Endothelial cell (in vitro differentiated cells): ENCODE measurements around the gene ANAPC5. TPM values are rescaled to one million over a fixed set of nuclear protein-coding genes. Genes with fewer than 3 reads are reported as not detected.
A peak's percentile ranks its signal among the peaks of the same experiment; 100 is the strongest.

Experiments used
- DNase-seq: peaks from one replicate; pipeline ENCODE4 v3.0.0; 2021; ENCODE audit warnings: low spot score
- H3K27ac Mint-ChIP-seq: one replicate; pipeline ENCODE4 v1.8.0; 2021; ENCODE audit warnings: mixed read lengths, inconsistent platforms; ENCODE audit not compliant: unreplicated experiment
- H3K27me3 Mint-ChIP-seq: one replicate; pipeline ENCODE4 v1.8.0; 2021; ENCODE audit warnings: mild to moderate bottlenecking, moderate library complexity, mixed read lengths, inconsistent platforms; ENCODE audit not compliant: unreplicated experiment
- H3K36me3 Mint-ChIP-seq: one replicate; pipeline ENCODE4 v1.8.0; 2021; ENCODE audit warnings: mild to moderate bottlenecking, low read depth, mixed read lengths, inconsistent platforms; ENCODE audit not compliant: unreplicated experiment
- H3K4me1 Mint-ChIP-seq: one replicate; pipeline ENCODE4 v1.8.0; 2021; ENCODE audit warnings: mild to moderate bottlenecking, mixed read lengths, inconsistent platforms; ENCODE audit not compliant: unreplicated experiment
- H3K4me3 Mint-ChIP-seq: one replicate; pipeline ENCODE4 v1.8.0; 2021; ENCODE audit warnings: mild to moderate bottlenecking, mixed read lengths, inconsistent platforms; ENCODE audit not compliant: unreplicated experiment
- H3K9me3 Mint-ChIP-seq: one replicate; pipeline ENCODE4 v1.8.0; 2021; ENCODE audit warnings: mixed read lengths, inconsistent platforms; ENCODE audit not compliant: unreplicated experiment
- CTCF ChIP-seq: fragments of 200-600 bp; sonication (generic); IDR thresholded peaks from one replicate; pipeline ENCODE4 v1.5.0; 2021; ENCODE audit warnings: antibody characterized with exemption; ENCODE audit not compliant: unreplicated experiment
- total RNA-seq: library from RNA; stranded (reverse); fragmentation: NEBNext Ultra II Directional; extraction: Animal tissue kit (Norgen Biotek cat#: 25700); gene quantifications from one replicate; pipeline ENCODE4 v1.2.1, GENCODE V29; 2021; ENCODE audit not compliant: unreplicated experiment

The ANAPC5 gene
- total RNA-seq, 1 donor from 2014 or later: 68.7 TPM

- DNase-seq: no peak
- peaks cover 21% of the 10 kb centered on the region for H3K36me3 Mint-ChIP-seq
- TF ChIP-seq CTCF: no peak
- no peak overlapping the region for H3K4me3 Mint-ChIP-seq
- H3K27me3 Mint-ChIP-seq: no peaks in the 10 kb centered on the region
- peaks cover 3% of the 10 kb centered on the region for H3K4me1 Mint-ChIP-seq
- no peaks in the 10 kb centered on the region for H3K9me3 Mint-ChIP-seq
- no peak overlapping the region for H3K27ac Mint-ChIP-seq
Observed at GRCh38 chr12:121346747-121347146, 5.5 kb downstream of the ANAPC5 start.

- Mint-ChIP-seq H3K27ac (peak overlapping the region; percentile 6), H3K4me3 (no peak overlapping the region), H3K36me3 (peaks cover 21% of the 10 kb centered on the region), H3K27me3 (no peaks in the 10 kb centered on the region), H3K4me1 (no peaks in the 10 kb centered on the region), H3K9me3 (no peaks in the 10 kb centered on the region)
- DNase-seq: no peak
- no peak for TF ChIP-seq CTCF
Observed at GRCh38 chr12:121345151-121345815, 6.9 kb downstream of the ANAPC5 start.

GRCh38 chr12:121344506-121344905 lies 7.7 kb downstream of the ANAPC5 start:
- Mint-ChIP-seq H3K27me3 (no peaks in the 10 kb centered on the region), H3K36me3 (peaks cover 21% of the 10 kb centered on the region), H3K9me3 (no peaks in the 10 kb centered on the region), H3K4me3 (no peak overlapping the region), H3K4me1 (no peaks in the 10 kb centered on the region), H3K27ac (no peak overlapping the region)
- no peak for DNase-seq
- no peak for TF ChIP-seq CTCF

GRCh38 chr12:121337416-121337815 lies 14.8 kb downstream of the ANAPC5 start:
- DNase-seq: no peak
- peak overlapping the region; percentile 45 for H3K27ac Mint-ChIP-seq

More at GRCh38 chr12:121337416-121337815, 14.8 kb downstream of the ANAPC5 start:
- Mint-ChIP-seq H3K4me3 (no peak overlapping the region), H3K27me3 (no peaks in the 10 kb centered on the region), H3K36me3 (no peaks in the 10 kb centered on the region), H3K9me3 (no peaks in the 10 kb centered on the region), H3K4me1 (no peaks in the 10 kb centered on the region)
- no peak for TF ChIP-seq CTCF
